ENCODE results near the gene FAM151A. TPM values are rescaled to one million over a fixed set of nuclear protein-coding genes. Genes with fewer than 3 reads are reported as not detected.

The FAM151A gene
- total RNA-seq, 6 experiments from 2014 or later = not detected

GRCh38 chr1:54665852-54666251 is 42.5 kb upstream of the FAM151A start:
- Mint-ChIP-seq H3K4me1 (ENCODE audit: low read depth) (no peaks in the 10 kb centered on the region), H3K36me3 (ENCODE audit: low read depth) (0 out of 2 replicates have a peak, but pooled peaks cover 7% of the 10 kb centered on the region), H3K9me3 (peaks cover 9% of the 10 kb centered on the region; the same call in 1 of the 2 replicates), H3K4me3 (no peak overlapping the region), H3K27ac (no peak overlapping the region), H3K27me3 (ENCODE audit: insufficient read depth) (peaks cover 19% of the 10 kb centered on the region)
- TF ChIP-seq CTCF (IDR thresholded peaks at IDR 0.05) = no peak
- no peak for DNase-seq

- 0 out of 2 replicates have a peak, but pooled peaks cover 7% of the 10 kb centered on the region for H3K36me3 Mint-ChIP-seq (ENCODE audit: low read depth)
- no peaks in the 10 kb centered on the region for H3K4me1 Mint-ChIP-seq (ENCODE audit: low read depth)
- no peak for TF ChIP-seq CTCF (IDR thresholded peaks at IDR 0.05)
- DNase-seq = no peak
- peaks cover 18% of the 10 kb centered on the region for H3K27me3 Mint-ChIP-seq (ENCODE audit: insufficient read depth)
- H3K9me3 Mint-ChIP-seq = peaks cover 9% of the 10 kb centered on the region; the same call in 1 of the 2 replicates
- no peak overlapping the region for H3K27ac Mint-ChIP-seq
- no peak overlapping the region for H3K4me3 Mint-ChIP-seq
These were observed 41.0 kb upstream of the FAM151A start for GRCh38 chr1:54664364-54664763.

GRCh38 chr1:54663725-54664124 is 40.4 kb upstream of the FAM151A start:
- no peak overlapping the region for H3K27ac Mint-ChIP-seq
- H3K36me3 Mint-ChIP-seq (ENCODE audit: low read depth) = 0 out of 2 replicates have a peak, but pooled peaks cover 7% of the 10 kb centered on the region
- H3K4me1 Mint-ChIP-seq (ENCODE audit: low read depth) = no peaks in the 10 kb centered on the region
- DNase-seq = no peak
- TF ChIP-seq CTCF (IDR thresholded peaks at IDR 0.05) = no peak
- H3K4me3 Mint-ChIP-seq = no peak overlapping the region
- H3K9me3 Mint-ChIP-seq = peaks cover 9% of the 10 kb centered on the region
- H3K27me3 Mint-ChIP-seq (ENCODE audit: insufficient read depth) = peaks cover 18% of the 10 kb centered on the region

DNA sequence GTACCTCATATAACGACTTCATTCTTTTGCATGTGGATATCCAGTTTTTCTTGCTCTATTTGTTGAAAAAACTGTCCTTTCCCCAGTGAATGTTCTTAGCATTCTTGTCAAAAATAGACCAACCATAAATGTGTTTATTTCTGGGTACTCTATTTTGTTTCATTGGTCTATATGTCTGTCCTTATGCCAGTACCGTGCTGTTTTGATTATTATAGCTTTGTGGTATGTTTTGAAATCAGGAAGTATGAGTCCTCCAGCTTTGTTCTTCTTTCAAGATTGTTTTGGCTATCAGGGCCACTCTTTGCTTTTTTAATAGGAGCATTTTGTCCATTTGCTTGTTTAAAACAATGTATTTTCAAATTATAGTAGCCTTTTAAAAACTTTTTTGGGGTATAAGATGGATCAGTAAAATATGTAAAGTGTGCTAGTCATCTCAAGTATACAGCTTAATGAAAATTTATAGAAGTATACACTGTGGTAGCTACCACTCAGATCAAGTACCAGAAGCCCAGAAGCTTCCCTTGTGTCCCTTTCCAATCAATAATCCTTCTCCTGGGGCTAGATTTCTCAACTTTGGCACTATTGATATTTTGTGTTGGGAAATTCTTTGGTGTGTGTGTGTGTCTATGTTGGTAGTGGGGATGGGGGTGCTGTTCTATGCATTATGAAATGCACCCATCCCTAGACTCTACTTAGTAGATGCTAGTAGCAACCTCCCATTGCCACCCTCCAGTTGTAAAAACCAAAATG is 35.0 kb upstream of the FAM151A start:
- Mint-ChIP-seq H3K27me3 (ENCODE audit: insufficient read depth) (peaks cover 8% of the 10 kb centered on the region), H3K9me3 (peaks cover 11% of the 10 kb centered on the region), H3K4me3 (no peak overlapping the region), H3K27ac (no peak overlapping the region), H3K36me3 (ENCODE audit: low read depth) (no peaks in the 10 kb centered on the region), H3K4me1 (ENCODE audit: low read depth) (no peaks in the 10 kb centered on the region)
- DNase-seq = no peak
- no peak for TF ChIP-seq CTCF (IDR thresholded peaks at IDR 0.05)

- DNase-seq = peak; percentile 21
- Mint-ChIP-seq H3K4me3 (no peak overlapping the region), H3K36me3 (ENCODE audit: low read depth) (no peaks in the 10 kb centered on the region)
These were observed 29.7 kb upstream of the FAM151A start for GRCh38 chr1:54653036-54653435.

More at GRCh38 chr1:54653036-54653435, 29.7 kb upstream of the FAM151A start:
- H3K27me3 Mint-ChIP-seq (ENCODE audit: insufficient read depth) = peaks cover 21% of the 10 kb centered on the region
- peaks cover 6% of the 10 kb centered on the region for H3K4me1 Mint-ChIP-seq (ENCODE audit: low read depth)
- TF ChIP-seq CTCF (IDR thresholded peaks at IDR 0.05) = no peak
- peaks cover 4% of the 10 kb centered on the region for H3K9me3 Mint-ChIP-seq
- no peak overlapping the region for H3K27ac Mint-ChIP-seq
